ELF-1 (cell line): ENCODE data around the gene CABP2.
"Not testable (repeated sequence)": the region's sequence is repeated elsewhere in the genome, so short reads cannot be mapped to it uniquely, and the experiment has no call there.

Experiments
- DNase-seq: peaks from one replicate; pipeline ENCODE4 v3.0.0-alpha.2; 2016; ENCODE audit warnings: low read depth, low spot score

CABP2 gene

GRCh38 chr11:67538823-67539505 is 15.7 kb upstream of the CABP2 start:
- DNase-seq, result no peak

- no peak for DNase-seq
Observed at GRCh38 chr11:67538306-67538705, 15.1 kb upstream of the CABP2 start.

GRCh38 chr11:67535561-67535960 is 12.3 kb upstream of the CABP2 start:
- DNase-seq, result no peak

GRCh38 chr11:67534070-67534679 is 10.9 kb upstream of the CABP2 start:
- DNase-seq, result no peak

GRCh38 chr11:67532889-67533288 is 9.6 kb upstream of the CABP2 start:
- DNase-seq, result no peak

- no peak for DNase-seq
Observed at GRCh38 chr11:67530282-67530592, 7.0 kb upstream of the CABP2 start.

GRCh38 chr11:67528376-67528775 is 5.1 kb upstream of the CABP2 start:
- DNase-seq, result no peak

- no peak for DNase-seq
Observed at GRCh38 chr11:67525275-67525976, 2.2 kb upstream of the CABP2 start.

- DNase-seq, result no peak
Observed at GRCh38 chr11:67524480-67524808, 1.2 kb upstream of the CABP2 start.

GRCh38 chr11:67523556-67524479 is 572 bp upstream of the CABP2 start:
- no peak for DNase-seq

- no peak for DNase-seq
Observed at GRCh38 chr11:67522338-67522737, 908 bp downstream of the CABP2 start.

GRCh38 chr11:67521924-67522323 is 1.3 kb downstream of the CABP2 start:
- DNase-seq, result no peak

GRCh38 chr11:67520856-67521824 is 2.1 kb downstream of the CABP2 start:
- DNase-seq, result no peak

GRCh38 chr11:67519726-67520125 is 3.5 kb downstream of the CABP2 start:
- no peak for DNase-seq

GRCh38 chr11:67517784-67518552 is 5.3 kb downstream of the CABP2 start:
- DNase-seq, result no peak

- DNase-seq, result no peak
Observed at GRCh38 chr11:67516806-67517205, 6.4 kb downstream of the CABP2 start.

GRCh38 chr11:67514116-67514515 is 9.1 kb downstream of the CABP2 start:
- DNase-seq, result no peak

GRCh38 chr11:67511558-67511957 is 11.7 kb downstream of the CABP2 start:
- DNase-seq, result not testable (repeated sequence)

GRCh38 chr11:67510023-67510345 is 13.3 kb downstream of the CABP2 start:
- DNase-seq, result no peak

- peak; percentile 98 for DNase-seq
Observed at GRCh38 chr11:67508486-67509121, 14.6 kb downstream of the CABP2 start.
